ENCODE measurements around the gene MRPS5. TPM values are rescaled to one million over a fixed set of nuclear protein-coding genes. Genes with fewer than 3 reads are reported as not detected.

Gene MRPS5
- total RNA-seq, 1 donor from 2014 or later = 78.6 TPM

DNA sequence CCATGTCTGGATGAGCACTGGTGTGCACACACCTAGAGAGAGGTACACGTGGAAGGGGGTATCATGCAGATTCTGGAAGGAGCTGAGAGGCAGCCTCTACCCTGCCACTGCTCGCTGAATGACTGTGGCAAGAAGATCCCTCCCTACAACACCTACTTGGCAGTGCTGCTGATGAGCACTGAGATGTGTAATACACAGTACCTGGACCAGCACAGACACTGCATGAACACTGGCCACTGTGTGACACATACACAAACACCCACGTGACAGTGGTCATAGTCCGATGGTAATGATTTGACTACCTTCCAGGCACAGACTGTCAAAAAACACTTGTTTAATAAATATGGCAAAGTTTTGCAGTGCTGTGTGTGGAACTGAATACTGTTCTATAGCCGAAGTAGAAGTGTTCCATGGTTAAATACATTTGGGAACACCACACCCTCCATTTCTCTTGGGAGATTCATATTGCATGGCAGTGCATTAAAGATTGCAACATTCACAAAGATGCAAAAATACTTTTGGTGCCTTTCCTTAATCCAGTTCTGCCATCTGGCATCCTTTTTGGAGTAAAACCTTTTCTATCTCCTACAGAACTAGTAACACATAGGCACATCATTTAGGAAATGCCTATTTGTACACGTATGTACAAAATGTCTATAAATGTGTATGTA lies 29.6 kb downstream of the MRPS5 start:
- no peak for DNase-seq (ENCODE audit: low read depth)

DNA sequence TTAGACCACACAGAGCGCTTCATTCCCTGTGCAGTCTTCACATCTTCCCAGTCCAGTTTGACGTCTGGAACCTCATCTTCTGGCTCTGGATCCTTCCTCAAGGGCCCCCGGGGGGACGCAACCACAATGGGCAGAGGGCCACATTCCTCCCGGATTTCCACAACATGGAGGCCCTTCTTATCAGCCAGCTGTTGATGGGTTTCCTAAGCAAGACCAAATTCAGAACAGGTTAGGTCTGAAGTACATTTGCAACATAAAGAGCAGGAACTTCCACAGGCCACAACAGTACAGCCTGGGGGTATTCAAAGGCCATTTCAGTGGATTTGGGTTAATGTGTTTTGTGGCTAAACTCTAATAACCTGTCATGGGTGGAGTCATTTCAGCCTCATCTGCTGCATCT lies 34.2 kb downstream of the MRPS5 start:
- no peak for DNase-seq (ENCODE audit: low read depth)

DNA sequence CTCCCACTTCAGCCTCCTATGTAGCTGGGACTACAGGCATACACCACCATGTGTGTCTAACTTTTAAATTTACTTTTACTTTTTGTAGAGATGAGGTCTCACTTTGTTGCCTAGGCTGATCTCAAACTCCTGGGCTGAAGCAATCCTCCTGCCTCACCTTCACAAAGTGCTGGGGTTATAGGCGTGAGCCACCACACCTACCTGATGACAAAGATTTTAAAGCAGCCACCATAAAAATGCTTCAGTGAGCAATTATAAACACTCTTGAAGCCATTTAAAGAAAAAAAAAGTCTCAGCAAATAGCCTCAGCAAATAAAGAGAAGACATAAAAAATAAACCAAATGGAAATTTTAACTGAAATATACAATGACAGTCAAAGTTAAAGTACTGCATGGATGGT lies 35.6 kb downstream of the MRPS5 start:
- DNase-seq (ENCODE audit: low read depth) = no peak

DNA sequence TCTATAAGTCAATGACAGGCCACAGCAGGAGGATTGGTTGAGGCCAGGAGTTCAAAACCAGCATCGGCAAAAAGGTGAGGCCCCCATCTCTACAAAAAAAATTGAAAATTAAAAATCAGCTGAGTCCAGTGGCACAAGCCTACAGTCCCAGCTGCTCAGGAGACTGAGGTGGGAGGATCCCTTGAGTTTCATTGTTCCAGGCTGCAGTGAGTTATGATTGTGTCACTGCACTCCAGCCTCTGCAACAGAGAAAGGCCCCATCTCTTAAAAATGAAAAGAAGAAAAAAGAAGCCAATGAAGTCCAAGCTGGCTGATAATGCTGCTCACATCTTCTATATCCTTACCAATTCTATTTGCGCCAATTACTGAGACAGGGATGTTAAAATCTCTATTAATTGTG lies 39.1 kb downstream of the MRPS5 start:
- no peak for DNase-seq (ENCODE audit: low read depth)

- DNase-seq (ENCODE audit: low read depth) = no peak
These were observed 42.4 kb downstream of the MRPS5 start for GRCh38 chr2:95079199-95079683.

GRCh38 chr2:95077861-95078603 lies 43.6 kb downstream of the MRPS5 start:
- no peak for DNase-seq (ENCODE audit: low read depth)

DNA sequence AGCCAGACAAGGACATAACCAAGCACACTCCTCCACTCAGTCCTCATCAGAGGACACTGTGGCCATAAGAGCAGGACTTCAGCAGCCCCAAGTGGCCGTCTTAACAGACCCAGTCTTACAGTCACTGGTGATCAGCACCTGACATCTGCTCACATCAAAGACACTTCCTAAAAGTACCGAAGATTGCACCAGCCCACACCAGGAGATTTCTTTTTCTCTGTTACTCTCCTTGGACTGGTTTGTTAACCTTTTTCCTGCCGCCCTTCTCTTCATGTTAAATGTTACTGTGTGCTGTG lies 44.1 kb downstream of the MRPS5 start:
- peak; percentile 35 for DNase-seq (ENCODE audit: low read depth)

DNA sequence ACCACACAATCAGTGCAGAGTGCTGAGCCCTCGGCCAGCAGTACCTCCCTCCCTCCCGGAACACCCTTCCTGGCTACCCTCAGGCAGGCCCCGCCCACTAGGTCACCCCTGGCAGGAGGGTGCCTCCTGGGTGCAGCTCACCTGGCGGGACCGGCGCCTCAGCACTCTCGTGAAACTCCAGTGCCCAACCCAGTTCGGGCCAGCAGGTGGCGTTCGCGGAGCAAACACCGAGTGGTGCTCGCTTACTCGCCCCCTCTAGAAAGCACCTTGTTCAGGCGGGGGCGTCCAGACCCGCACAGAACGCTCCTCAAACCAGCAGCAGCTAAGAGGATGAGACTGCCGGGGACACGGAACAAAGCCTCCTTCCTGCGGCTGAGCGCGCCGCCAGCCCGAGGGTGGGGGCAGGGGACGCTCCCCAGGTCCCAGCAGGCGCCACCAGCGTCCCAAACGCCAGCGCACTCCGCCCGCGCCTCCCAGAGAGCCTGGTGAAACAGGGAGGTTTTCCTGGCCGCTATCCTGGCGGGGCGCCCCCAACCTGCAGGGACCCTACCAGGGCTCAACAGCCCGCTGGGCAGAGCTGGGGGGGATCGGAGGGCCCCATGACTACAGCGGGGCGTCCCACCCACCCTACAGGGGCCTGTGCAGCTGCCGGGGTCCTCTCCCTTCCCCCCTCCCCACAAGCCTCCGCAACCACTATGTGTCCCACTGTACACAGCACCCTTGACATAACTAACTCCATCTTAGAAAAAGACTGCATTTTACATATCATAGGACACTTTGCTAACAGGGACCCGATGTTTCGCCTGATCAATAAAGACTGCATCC lies 44.7 kb downstream of the MRPS5 start:
- DNase-seq (ENCODE audit: low read depth) = peak; percentile 60

DNA sequence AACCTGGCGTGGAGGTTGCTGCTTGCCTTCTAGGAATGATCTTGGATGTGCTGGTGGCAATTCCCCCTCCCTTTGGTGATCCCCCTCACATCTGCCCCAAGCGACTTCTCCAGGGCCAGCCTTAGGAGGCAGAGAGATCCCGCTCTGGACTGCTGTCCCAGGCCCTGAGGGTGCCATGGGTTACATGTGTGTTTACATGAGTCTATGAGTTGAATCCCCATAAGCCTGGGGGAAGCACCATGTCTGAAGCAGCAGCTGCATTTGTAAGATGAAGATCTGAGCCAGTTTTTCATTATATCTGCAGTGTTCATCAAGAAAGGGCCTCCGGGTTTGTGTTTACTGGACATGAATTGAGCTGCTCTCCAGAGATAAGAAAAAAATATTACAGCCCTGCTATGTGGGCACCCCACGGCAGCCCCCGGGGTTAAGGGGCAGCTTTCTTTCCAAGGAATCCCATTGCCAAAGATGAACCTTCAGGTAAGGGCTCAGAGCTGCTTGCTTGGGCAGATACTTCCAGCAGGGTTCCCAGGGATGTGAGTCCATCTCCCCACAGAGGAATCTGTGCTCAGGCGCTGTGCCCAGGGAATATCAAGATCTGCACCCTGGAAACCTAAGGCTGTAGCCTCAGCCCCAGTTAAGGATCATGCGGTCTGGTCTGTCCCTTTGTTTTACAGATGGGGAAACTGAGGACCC lies 46.0 kb downstream of the MRPS5 start:
- no peak for DNase-seq (ENCODE audit: low read depth)

DNA sequence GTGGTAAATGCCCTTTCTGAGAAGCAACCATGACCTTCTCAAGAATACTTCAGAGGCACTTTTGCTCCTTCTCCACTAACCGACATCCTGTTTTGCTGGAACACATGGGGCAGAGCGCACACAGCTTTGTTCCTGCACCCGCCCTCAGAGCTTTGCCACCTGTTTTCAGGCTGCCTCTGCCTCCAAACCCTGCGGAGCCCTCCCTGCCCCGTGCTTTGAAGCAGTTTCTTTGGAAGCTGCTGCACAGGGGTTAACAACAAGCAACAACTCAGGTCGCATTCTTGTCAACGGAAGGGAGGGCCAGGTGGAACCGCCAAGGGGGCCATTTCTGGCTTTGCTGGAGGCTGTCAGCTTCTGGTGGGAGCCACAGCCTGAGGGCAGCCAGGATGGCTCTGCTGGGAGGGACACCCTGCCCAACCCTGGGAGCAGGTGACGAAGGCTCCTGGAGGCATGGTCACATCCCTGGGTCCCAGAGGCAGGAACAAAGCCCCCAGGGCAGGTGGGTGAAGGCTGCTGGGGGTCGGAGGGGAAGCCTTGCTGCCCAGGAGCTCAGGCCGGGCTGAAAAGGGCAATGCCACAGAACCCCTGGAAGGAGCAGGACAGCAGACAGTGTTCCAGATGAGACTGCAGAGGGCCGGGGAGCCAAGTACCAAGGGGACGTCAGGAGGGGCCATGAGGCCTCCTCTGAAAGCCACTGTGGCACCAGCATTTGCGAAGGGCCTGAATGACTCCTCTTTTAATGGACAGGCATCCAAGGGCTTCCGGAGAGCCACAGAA lies 46.8 kb downstream of the MRPS5 start:
- peak; percentile 53 for DNase-seq (ENCODE audit: low read depth)

- peak; percentile 91 for DNase-seq (ENCODE audit: low read depth)
These were observed 47.5 kb downstream of the MRPS5 start for GRCh38 chr2:95073856-95074662.

DNA sequence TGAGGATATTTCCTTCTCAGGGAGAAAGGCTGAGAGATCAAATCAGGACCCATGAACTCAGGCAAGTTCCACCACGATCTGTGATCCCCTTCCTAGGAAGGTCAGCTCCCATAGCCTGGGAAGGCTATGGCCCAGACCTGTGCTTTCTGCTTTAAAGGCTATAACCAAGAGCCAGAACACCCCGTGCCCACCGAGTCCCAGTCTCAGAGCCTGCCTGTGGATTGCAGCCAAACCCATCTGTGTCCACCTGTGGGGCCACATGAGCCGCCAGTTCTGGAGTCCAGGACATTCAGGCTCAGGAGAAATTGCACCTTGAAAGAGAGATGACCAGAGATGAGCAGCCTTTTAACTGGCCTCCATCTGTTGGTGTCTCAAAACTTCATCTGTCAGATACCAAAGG lies 49.2 kb downstream of the MRPS5 start:
- DNase-seq (ENCODE audit: low read depth) = no peak

GRCh38 chr2:95071856-95072255 lies 49.8 kb downstream of the MRPS5 start:
- DNase-seq (ENCODE audit: low read depth) = no peak

GRCh38 chr2:95069465-95069864 lies 52.1 kb downstream of the MRPS5 start:
- no peak for DNase-seq (ENCODE audit: low read depth)

- no peak for DNase-seq (ENCODE audit: low read depth)
These were observed 53.4 kb downstream of the MRPS5 start for GRCh38 chr2:95068256-95068655.

DNA sequence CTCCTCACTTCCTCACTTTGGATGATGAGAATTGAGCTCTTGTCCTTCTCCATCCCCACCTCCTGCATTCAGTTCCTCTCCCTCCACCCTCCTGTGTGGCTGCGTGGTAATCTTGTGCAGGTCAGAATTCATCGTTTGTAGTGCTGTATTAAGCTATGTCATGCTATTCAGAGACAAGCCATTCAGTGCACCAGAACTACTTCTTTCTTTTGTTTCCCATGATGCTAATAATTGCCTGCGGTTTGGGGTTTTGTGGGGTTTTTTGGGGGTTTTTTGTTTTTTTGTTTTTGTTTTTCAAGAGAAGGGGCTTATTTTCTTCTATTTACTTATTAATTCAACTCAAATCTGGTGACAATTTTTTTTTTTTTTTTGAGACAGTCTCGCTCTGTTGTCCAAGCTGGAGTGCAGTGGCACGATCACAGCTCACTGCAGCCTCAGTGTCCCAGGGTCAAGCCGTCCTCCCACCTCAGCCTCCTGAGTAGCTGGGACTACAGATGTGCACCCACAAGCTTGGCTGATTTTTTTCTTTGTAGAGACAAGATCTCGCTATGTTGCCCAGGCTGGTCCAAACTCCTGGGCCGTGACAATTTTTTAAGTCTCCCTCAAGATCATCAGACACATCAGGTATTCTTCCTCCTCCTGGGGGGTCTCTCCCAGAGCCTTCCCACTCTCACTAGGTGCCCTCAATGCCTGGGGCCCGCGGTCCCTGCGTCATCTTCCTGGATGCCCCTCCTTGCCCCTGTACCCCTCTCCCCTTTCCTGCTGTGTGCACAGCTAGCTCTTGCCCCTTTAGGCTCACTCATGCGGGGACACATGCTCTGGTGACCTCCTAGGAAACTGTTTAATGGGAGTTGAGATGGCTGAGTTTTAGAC lies 58.3 kb downstream of the MRPS5 start:
- no peak for DNase-seq (ENCODE audit: low read depth)

DNA sequence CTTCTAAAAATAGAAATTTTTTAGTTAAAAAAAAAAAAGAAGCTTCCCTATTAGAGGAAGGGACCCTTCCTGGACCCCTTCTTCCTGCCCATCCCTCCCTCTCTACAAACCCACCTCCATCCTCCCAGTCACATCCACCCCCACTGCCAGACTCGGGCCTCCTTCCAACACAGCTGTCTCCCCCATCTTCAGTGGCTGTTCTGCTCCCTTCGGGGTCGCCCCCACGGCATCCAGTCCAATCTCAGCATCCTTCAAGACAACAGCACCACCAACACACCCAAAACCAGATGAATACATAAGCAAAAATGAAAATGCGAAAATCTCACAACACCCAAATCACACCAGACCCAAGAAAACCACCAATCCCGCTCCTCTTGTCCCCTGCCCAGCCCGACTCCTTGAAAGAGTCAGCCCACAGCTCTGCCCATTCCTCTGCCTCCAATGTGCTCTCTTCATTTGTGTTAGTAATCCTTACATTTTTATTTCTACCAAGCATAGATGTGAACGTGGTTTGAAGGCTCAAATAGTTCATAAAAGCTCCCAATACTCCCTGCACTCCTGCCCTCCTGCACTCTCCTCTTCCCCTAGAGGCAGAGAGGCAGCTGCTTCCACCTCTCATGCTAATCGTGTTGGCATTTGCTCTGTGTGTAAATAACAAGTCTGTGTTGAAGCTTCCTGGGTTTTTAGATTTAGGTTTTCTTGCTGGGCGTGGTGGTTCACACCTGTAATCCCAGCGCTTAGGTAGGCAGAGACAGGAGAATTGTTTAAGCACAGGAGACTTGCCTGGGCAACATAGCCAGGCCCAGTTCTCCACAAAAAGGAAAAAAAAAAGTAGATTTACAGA lies 59.1 kb downstream of the MRPS5 start:
- peak; percentile 42 for DNase-seq (ENCODE audit: low read depth)

DNA sequence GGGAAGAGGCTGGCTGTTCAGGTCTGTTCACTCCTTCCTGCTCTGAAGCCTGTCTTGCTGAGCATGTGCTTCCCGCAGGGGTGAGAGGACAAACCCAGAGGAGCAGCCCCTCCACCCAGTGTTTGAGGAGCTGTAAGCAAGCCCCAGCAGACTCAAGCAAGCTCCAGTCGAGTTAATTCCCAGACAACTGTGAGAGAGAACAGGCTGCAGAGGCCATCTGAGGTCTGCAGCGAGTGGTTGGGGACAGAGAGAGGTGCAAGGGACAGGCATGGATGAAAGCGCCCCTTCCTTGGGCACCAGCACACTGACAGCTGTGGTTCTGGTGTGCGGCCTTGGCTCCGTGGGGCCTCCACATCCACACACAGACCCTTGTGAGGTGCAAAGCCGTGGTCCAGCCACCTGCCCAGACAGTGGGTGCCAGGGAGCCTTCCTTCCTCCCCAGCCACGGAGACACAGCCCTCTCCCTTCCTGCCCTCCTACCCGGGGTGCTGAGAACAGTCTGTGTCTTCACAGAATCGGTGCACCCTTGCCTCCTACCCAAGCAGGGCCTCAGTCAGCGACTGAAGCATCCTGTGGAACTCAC lies 59.9 kb downstream of the MRPS5 start:
- no peak for DNase-seq (ENCODE audit: low read depth)

Measured in myocyte (in vitro differentiated cells).